GM12892 (cell line): Measurements from ENCODE around the gene TUBGCP2.

Source experiments
- POLR2A ChIP-seq: IDR thresholded peaks from 2 replicates; pipeline ENCODE4 v1.6.1; 2011; ENCODE audit warnings: low read depth, low read length, control low read depth
- POLR2AphosphoS5 ChIP-seq: IDR thresholded peaks from 2 replicates; pipeline ENCODE4 v1.6.1; 2011; ENCODE audit warnings: low read depth, low read length, control low read depth
- TAF1 ChIP-seq: IDR thresholded peaks from 2 replicates; pipeline ENCODE4 v1.6.1; 2011; ENCODE audit warnings: low read depth, mild to moderate bottlenecking, control low read depth, low read length, borderline replicate concordance

GRCh38 chr10:133272301-133272963, 36.2 kb downstream of the TUBGCP2 start:
- TF ChIP-seq TAF1: no peak
- TF ChIP-seq POLR2AphosphoS5: no peak
- no peak for TF ChIP-seq POLR2A
